Calu3 (cell line): ENCODE measurements around the gene ELOVL6. TPM values are rescaled to one million over a fixed set of nuclear protein-coding genes. Genes with fewer than 3 reads are reported as not detected.
"Not testable (repeated sequence)": the region's sequence is repeated elsewhere in the genome, so short reads cannot be mapped to it uniquely, and the experiment has no call there.

Experiments
- BruUV-seq: library from RNA; stranded (reverse); fragments of 400-500 nt; replicated peaks from 2 replicates; lab custom pipeline; 2021; lab: Mats Ljungman, UMichigan
- CTCF ChIA-PET: fragments of 300-600 bp; sonication (Branson Sonifier 250); formaldehyde crosslinking; loops from one replicate; lab custom pipeline; 2022; ENCODE audit warnings: antibody characterized with exemption; lab: Charles Lee
- DNase-seq: peaks from one replicate; pipeline ENCODE4 v3.0.0; 2022
- H3K27ac Mint-ChIP-seq: one replicate; pipeline ENCODE4 v1.8.0; 2022; ENCODE audit warnings: mixed read lengths; ENCODE audit not compliant: unreplicated experiment
- H3K27me3 Mint-ChIP-seq: one replicate; pipeline ENCODE4 v1.8.0; 2022; ENCODE audit warnings: mixed read lengths; ENCODE audit not compliant: unreplicated experiment
- H3K36me3 Mint-ChIP-seq: one replicate; pipeline ENCODE4 v1.8.0; 2022; ENCODE audit warnings: mild to moderate bottlenecking, moderate library complexity, mixed read lengths; ENCODE audit not compliant: insufficient read depth, unreplicated experiment
- H3K4me1 Mint-ChIP-seq: one replicate; pipeline ENCODE4 v1.8.0; 2022; ENCODE audit warnings: mild to moderate bottlenecking, low read depth, mixed read lengths; ENCODE audit not compliant: unreplicated experiment
- H3K4me3 Mint-ChIP-seq: one replicate; pipeline ENCODE4 v1.8.0; 2022; ENCODE audit warnings: mild to moderate bottlenecking, low read depth, moderate library complexity, mixed read lengths; ENCODE audit not compliant: unreplicated experiment
- H3K9me3 Mint-ChIP-seq: one replicate; pipeline ENCODE4 v1.8.0; 2022; ENCODE audit warnings: low read depth, mixed read lengths; ENCODE audit not compliant: unreplicated experiment
- intact Hi-C: fragments of 100-400 bp; cut with micrococcal nuclease; formaldehyde crosslinking; loops from one replicate; pipeline ENCODE4 v1.10.0; 2022; ENCODE audit not compliant: unreplicated experiment
- total RNA-seq: library from RNA; stranded (reverse); gene quantifications from 2 replicates; pipeline ENCODE4 v1.2.3, GENCODE V29; 2022
- TF ChIP-seq, protein P1 (sequence below): fragments of 200-600 bp; IDR thresholded peaks from one replicate; pipeline ENCODE4 v1.8.0; 2022; ENCODE audit warnings: antibody characterized with exemption; ENCODE audit not compliant: unreplicated experiment

ELOVL6 gene
- total RNA-seq, 1 experiment from 2014 or later, result 26.1 TPM

DNA sequence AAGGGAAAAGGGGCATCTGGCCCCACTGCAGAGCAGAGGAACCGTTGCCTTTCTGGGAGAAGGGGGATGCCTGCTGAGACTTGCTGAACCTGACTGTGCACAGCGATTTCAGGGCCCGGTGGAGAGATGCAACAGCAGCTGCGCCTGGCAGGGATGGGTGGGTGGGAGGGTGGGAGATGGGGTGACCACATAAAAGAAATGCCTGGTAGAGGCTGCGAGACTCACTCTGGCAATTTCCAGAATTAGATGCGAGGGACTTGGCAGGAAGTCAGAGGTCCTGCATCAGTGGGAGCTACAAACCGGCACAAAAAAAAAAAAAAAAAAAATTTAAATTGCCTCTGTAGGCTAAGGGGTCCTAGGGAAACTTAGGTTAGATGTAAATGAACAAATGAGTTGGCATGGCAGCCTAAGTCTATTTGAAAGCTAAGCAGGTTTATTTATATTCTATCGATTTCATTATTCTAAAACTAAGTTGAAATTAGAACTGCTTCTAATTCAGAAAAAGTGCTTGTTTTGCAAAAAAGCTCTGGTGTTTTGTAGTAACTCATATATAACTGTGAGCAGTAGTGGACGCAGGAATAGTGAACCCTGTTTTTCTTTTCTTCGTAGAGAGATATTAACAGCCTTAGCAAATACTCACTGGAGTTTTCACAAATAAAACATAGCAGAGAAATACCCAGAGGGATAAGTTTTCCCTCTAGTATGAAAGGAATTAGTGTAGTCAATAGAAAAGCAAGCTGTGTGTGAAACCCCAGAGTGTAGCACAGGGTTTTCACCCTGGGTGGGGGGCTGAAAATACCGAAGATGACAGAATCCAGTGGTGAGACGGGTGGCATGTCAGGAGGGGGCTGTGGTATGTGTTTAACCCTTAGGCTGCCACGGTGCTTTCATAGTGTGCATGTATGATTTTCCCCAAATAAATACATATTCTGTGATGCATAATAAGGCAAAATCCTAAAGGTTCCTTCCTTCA, 155.6 kb downstream of the ELOVL6 start:
- Mint-ChIP-seq H3K27me3 (no peaks in the 10 kb centered on the region), H3K4me3 (no peak overlapping the region), H3K4me1 (no peaks in the 10 kb centered on the region), H3K9me3 (no peaks in the 10 kb centered on the region), H3K36me3 (no peaks in the 10 kb centered on the region), H3K27ac (no peak overlapping the region)
- BruUV-seq, result no TSS peak
- TF ChIP-seq, protein P1, sequence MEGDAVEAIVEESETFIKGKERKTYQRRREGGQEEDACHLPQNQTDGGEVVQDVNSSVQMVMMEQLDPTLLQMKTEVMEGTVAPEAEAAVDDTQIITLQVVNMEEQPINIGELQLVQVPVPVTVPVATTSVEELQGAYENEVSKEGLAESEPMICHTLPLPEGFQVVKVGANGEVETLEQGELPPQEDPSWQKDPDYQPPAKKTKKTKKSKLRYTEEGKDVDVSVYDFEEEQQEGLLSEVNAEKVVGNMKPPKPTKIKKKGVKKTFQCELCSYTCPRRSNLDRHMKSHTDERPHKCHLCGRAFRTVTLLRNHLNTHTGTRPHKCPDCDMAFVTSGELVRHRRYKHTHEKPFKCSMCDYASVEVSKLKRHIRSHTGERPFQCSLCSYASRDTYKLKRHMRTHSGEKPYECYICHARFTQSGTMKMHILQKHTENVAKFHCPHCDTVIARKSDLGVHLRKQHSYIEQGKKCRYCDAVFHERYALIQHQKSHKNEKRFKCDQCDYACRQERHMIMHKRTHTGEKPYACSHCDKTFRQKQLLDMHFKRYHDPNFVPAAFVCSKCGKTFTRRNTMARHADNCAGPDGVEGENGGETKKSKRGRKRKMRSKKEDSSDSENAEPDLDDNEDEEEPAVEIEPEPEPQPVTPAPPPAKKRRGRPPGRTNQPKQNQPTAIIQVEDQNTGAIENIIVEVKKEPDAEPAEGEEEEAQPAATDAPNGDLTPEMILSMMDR, result no peak
- no peak for DNase-seq
- intact Hi-C loops, result no loop called here
- CTCF ChIA-PET, result no interaction called here

DNA sequence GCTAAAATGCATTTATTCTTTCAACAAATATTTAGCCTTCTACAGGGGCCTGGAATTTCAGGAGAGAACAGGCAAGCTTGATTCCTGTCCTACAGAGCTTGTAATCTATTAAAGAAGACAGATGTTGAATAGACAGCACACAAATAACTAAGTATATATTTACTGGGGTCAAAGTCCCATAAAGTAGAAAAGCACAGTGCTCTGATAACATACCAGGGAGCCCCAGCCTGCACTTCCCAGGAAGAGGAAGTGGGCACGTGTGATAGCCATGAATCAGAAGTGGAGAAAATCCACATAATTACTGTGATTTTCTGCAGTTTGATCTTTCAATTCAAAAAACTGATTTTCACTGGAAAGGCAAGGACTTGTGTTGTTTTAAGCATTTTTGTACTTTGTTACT, 156.7 kb downstream of the ELOVL6 start:
- DNase-seq, result no peak
- Mint-ChIP-seq H3K27me3 (no peaks in the 10 kb centered on the region), H3K9me3 (no peaks in the 10 kb centered on the region), H3K36me3 (no peaks in the 10 kb centered on the region), H3K4me1 (no peaks in the 10 kb centered on the region), H3K27ac (no peak overlapping the region), H3K4me3 (no peak overlapping the region)
- TF ChIP-seq, protein P1, result no peak
- intact Hi-C loops, result no loop called here
- no TSS peak for BruUV-seq
- CTCF ChIA-PET, result no interaction called here

DNA sequence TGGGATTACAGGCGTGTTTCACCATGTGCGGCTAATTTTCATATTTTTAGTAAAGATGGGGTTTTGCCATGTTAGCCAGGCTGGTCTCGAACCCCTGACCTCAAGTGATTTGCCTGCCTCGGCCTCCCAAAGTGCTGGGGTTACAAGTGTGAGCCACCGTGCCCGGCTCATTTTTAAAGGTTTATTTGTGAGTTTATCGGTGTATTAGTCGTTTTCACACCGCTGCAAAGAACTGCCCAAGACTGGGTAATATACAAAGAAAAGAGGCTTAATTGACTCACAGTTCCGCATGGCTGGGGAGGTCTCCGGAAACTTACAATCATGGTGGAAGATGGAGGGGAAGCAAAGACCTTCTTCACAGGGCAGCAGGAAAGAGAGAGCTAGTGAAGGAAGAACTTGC, 159.3 kb downstream of the ELOVL6 start:
- DNase-seq, CTCF ChIA-PET, intact Hi-C loops, H3K9me3 Mint-ChIP-seq, BruUV-seq, H3K4me1 Mint-ChIP-seq, H3K4me3 Mint-ChIP-seq, H3K36me3 Mint-ChIP-seq, H3K27ac Mint-ChIP-seq, H3K27me3 Mint-ChIP-seq: not testable (repeated sequence)

DNA sequence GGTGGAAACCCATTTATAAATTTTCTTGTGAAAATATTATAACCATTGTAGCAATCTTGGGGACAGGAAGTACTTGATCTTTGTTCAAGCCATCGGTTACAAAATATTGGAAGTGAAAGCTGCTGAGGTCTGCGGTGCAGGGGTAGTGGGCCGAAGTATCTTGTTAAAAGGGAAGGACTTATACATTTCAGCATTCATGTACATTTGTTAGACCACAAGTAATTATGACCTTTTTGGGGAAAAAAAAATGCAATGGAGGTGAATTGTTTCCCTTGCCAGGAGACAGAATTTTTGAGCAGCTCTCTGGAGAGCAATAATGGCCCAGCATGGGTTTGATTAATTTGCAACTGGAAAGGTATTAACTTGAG, 164.4 kb downstream of the ELOVL6 start:
- Mint-ChIP-seq H3K4me3 (no peak overlapping the region), H3K4me1 (no peaks in the 10 kb centered on the region), H3K27me3 (no peaks in the 10 kb centered on the region), H3K36me3 (no peaks in the 10 kb centered on the region), H3K9me3 (peaks cover 3% of the 10 kb centered on the region), H3K27ac (no peak overlapping the region)
- CTCF ChIA-PET, result no interaction called here
- TF ChIP-seq, protein P1, result no peak
- intact Hi-C loops, result no loop called here
- no TSS peak for BruUV-seq
- no peak for DNase-seq
